Endothelial cell (in vitro differentiated cells): ENCODE results near the gene DDX27. TPM values are rescaled to one million over a fixed set of nuclear protein-coding genes. Genes with fewer than 3 reads are reported as not detected.

Experiments
- DNase-seq: peaks from one replicate; pipeline ENCODE4 v3.0.0; 2021; ENCODE audit warnings: low spot score
- H3K27ac Mint-ChIP-seq: one replicate; pipeline ENCODE4 v1.8.0; 2021; ENCODE audit warnings: mixed read lengths, inconsistent platforms; ENCODE audit not compliant: unreplicated experiment
- H3K27me3 Mint-ChIP-seq: one replicate; pipeline ENCODE4 v1.8.0; 2021; ENCODE audit warnings: mild to moderate bottlenecking, moderate library complexity, mixed read lengths, inconsistent platforms; ENCODE audit not compliant: unreplicated experiment
- H3K36me3 Mint-ChIP-seq: one replicate; pipeline ENCODE4 v1.8.0; 2021; ENCODE audit warnings: mild to moderate bottlenecking, low read depth, mixed read lengths, inconsistent platforms; ENCODE audit not compliant: unreplicated experiment
- H3K4me1 Mint-ChIP-seq: one replicate; pipeline ENCODE4 v1.8.0; 2021; ENCODE audit warnings: mild to moderate bottlenecking, mixed read lengths, inconsistent platforms; ENCODE audit not compliant: unreplicated experiment
- H3K4me3 Mint-ChIP-seq: one replicate; pipeline ENCODE4 v1.8.0; 2021; ENCODE audit warnings: mild to moderate bottlenecking, mixed read lengths, inconsistent platforms; ENCODE audit not compliant: unreplicated experiment
- H3K9me3 Mint-ChIP-seq: one replicate; pipeline ENCODE4 v1.8.0; 2021; ENCODE audit warnings: mixed read lengths, inconsistent platforms; ENCODE audit not compliant: unreplicated experiment
- total RNA-seq: library from RNA; stranded (reverse); fragmentation: NEBNext Ultra II Directional; extraction: Animal tissue kit (Norgen Biotek cat#: 25700); gene quantifications from one replicate; pipeline ENCODE4 v1.2.1, GENCODE V29; 2021; ENCODE audit not compliant: unreplicated experiment
- TF ChIP-seq, protein P1 (sequence below): fragments of 200-600 bp; sonication (generic); IDR thresholded peaks from one replicate; pipeline ENCODE4 v1.5.0; 2021; ENCODE audit warnings: antibody characterized with exemption; ENCODE audit not compliant: unreplicated experiment

DDX27 gene
- total RNA-seq, 1 donor from 2014 or later, result 29.6 TPM

DNA sequence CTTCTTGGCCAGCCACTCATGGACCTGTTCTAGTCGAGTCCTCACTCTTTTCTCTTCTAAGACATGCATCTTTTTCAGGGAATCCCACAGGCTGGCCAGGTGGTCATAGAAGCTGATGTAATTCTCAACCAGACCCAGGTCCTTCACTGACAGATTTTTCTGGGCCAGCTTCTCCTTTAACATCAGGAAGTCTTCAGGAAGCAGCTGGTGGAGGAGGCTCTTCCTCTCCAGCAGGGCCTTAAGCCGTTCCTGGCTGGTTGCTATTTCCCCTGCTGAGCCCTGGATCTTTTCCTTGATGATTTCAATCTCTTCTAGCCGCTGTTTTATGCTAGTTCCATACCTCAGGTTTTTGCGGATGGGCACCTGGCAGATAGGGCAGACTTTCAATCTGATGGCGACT is 28.6 kb downstream of the DDX27 start:
- Mint-ChIP-seq H3K4me1 (peaks cover 33% of the 10 kb centered on the region), H3K4me3 (peak overlapping the region; percentile 72), H3K9me3 (no peaks in the 10 kb centered on the region), H3K36me3 (peaks cover 39% of the 10 kb centered on the region), H3K27ac (peak overlapping the region; percentile 86), H3K27me3 (no peaks in the 10 kb centered on the region)
- TF ChIP-seq, protein P1, sequence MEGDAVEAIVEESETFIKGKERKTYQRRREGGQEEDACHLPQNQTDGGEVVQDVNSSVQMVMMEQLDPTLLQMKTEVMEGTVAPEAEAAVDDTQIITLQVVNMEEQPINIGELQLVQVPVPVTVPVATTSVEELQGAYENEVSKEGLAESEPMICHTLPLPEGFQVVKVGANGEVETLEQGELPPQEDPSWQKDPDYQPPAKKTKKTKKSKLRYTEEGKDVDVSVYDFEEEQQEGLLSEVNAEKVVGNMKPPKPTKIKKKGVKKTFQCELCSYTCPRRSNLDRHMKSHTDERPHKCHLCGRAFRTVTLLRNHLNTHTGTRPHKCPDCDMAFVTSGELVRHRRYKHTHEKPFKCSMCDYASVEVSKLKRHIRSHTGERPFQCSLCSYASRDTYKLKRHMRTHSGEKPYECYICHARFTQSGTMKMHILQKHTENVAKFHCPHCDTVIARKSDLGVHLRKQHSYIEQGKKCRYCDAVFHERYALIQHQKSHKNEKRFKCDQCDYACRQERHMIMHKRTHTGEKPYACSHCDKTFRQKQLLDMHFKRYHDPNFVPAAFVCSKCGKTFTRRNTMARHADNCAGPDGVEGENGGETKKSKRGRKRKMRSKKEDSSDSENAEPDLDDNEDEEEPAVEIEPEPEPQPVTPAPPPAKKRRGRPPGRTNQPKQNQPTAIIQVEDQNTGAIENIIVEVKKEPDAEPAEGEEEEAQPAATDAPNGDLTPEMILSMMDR, result no peak
- peak; percentile 36 for DNase-seq

- Mint-ChIP-seq H3K9me3 (no peaks in the 10 kb centered on the region), H3K4me1 (peaks cover 33% of the 10 kb centered on the region), H3K27ac (peak overlapping the region; percentile 86), H3K4me3 (peak overlapping the region; percentile 72), H3K27me3 (no peaks in the 10 kb centered on the region), H3K36me3 (peaks cover 44% of the 10 kb centered on the region)
- DNase-seq, result no peak
- TF ChIP-seq, protein P1, result no peak
These were observed 29.1 kb downstream of the DDX27 start for GRCh38 chr20:49248301-49248700.

GRCh38 chr20:49248879-49249665 is 29.9 kb downstream of the DDX27 start:
- Mint-ChIP-seq H3K27me3 (no peaks in the 10 kb centered on the region), H3K9me3 (no peaks in the 10 kb centered on the region), H3K4me1 (peaks cover 33% of the 10 kb centered on the region), H3K36me3 (peaks cover 49% of the 10 kb centered on the region), H3K4me3 (peak overlapping the region; percentile 73), H3K27ac (peak overlapping the region; percentile 54)
- no peak for DNase-seq
- TF ChIP-seq, protein P1, result no peak

DNA sequence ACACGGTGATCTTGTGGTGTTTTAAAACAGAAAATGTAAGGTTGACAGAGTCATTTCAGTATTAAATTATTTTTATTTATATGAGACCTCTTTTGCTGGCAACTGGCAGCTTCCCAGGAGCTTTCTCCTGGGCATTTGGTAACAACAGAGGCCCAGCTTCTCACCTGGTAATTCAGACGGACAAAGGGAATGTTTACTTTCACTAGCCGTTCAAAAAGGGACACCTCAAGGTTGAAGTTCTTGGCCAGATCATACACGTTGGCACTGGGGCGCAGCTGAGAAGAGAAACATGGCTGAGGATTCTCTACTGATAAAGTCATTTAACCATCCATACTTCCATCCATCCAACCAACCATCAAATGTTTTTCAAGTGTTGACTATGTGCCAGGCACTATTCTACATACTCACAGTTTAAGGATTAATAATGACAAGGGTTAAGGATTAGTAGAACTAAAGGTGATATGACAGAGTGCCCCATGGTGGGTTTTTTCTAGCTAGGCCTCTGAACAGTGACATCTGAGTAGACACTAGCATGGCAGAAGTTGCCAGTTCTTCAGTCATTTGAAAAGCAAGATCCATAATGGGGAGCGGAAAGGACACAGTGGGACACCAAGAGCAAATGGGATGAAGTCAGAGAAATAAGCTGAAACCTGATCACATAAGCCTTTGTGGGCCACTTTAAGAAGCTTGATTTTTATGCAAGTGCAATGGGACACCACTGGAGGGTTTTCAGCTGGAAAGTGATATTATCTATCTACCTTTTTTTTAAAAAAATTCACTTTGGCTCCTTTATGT is 33.5 kb downstream of the DDX27 start:
- Mint-ChIP-seq H3K9me3 (no peaks in the 10 kb centered on the region), H3K27ac (no peak overlapping the region), H3K27me3 (no peaks in the 10 kb centered on the region), H3K36me3 (peaks cover 62% of the 10 kb centered on the region), H3K4me3 (peak overlapping the region; percentile 47), H3K4me1 (peaks cover 20% of the 10 kb centered on the region)
- TF ChIP-seq, protein P1, result no peak
- DNase-seq, result no peak

DNA sequence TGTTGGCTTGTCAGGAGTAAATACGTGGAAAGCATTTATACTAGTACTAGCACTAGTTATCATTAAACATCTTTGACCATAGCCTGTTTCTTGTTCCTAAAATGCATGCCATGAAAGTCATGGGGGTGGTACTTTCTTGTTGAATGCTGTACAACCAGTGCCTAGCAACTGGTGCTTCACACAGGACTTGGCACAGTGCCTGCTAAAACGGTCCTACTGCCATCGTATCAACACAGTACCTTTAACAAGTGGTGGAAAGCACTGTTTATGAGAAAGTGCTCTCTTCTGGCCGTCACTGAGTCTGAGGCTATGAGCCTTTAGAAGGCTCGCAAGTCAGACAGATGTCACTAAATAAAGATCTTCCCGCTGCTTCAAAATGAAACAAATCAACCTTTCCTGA is 37.0 kb downstream of the DDX27 start:
- Mint-ChIP-seq H3K27me3 (no peaks in the 10 kb centered on the region), H3K9me3 (no peaks in the 10 kb centered on the region), H3K4me1 (no peaks in the 10 kb centered on the region), H3K27ac (no peak overlapping the region), H3K4me3 (no peak overlapping the region), H3K36me3 (peaks cover 58% of the 10 kb centered on the region)
- TF ChIP-seq, protein P1, result no peak
- DNase-seq, result no peak
